WTC11 (cell line): Measurements from ENCODE around the gene CD34. TPM values are rescaled to one million over a fixed set of nuclear protein-coding genes. Genes with fewer than 3 reads are reported as not detected.
A peak's percentile ranks its signal among the peaks of the same experiment; 100 is the strongest.

Source experiments
- ATAC-seq: fragments of 200-7000 bp; cut with Tn5 transposase; 2 replicates; pipeline ENCODE4 v1.10.0; 2021; ENCODE audit warnings: mild to moderate bottlenecking, moderate library complexity
- CTCF ChIA-PET: fragments of 300-600 bp; sonication (Branson Sonifier 250); formaldehyde crosslinking; loops from one replicate; lab custom pipeline; 2021; ENCODE audit warnings: antibody characterized with exemption; lab: Charles Lee
- POLR2A ChIA-PET: fragments of 350-600 bp; sonication (Branson Sonifier 250); formaldehyde crosslinking; loops from one replicate; lab custom pipeline; 2021; ENCODE audit warnings: antibody characterized with exemption; lab: Charles Lee
- DNase-seq: peaks from one replicate; pipeline ENCODE4 v3.0.0; 2021; ENCODE audit warnings: low spot score
- H3K27ac Mint-ChIP-seq: 2 replicates; pipeline ENCODE4 v1.8.0; 2021; ENCODE audit warnings: mixed read lengths
- H3K27me3 Mint-ChIP-seq: 2 replicates; pipeline ENCODE4 v1.8.0; 2021; ENCODE audit warnings: low read depth, mild to moderate bottlenecking, moderate library complexity, mixed read lengths
- H3K36me3 Mint-ChIP-seq: 2 replicates; pipeline ENCODE4 v1.8.0; 2021; ENCODE audit warnings: mixed read lengths
- H3K4me1 Mint-ChIP-seq: 2 replicates; pipeline ENCODE4 v1.8.0; 2022; ENCODE audit warnings: mixed read lengths
- H3K4me3 Mint-ChIP-seq: 2 replicates; pipeline ENCODE4 v1.8.0; 2021; ENCODE audit warnings: mild to moderate bottlenecking, moderate library complexity, mixed read lengths
- H3K9me3 Mint-ChIP-seq: 2 replicates; pipeline ENCODE4 v1.8.0; 2021; ENCODE audit warnings: mixed read lengths
- ATF6 ChIP-seq: sonication (generic); formaldehyde crosslinking; IDR thresholded peaks from 2 replicates; pipeline ENCODE4 v1.8.1; 2023; ENCODE audit warnings: mild to moderate bottlenecking, missing genetic modification reagents
- ERG ChIP-seq: fragments of 250-450 bp; sonication (Bioruptor Pico); IDR thresholded peaks from 2 replicates; pipeline ENCODE4 v1.8.0; 2021; ENCODE audit warnings: mild to moderate bottlenecking
- ETV6 ChIP-seq: sonication (generic); formaldehyde crosslinking; IDR thresholded peaks from 2 replicates; pipeline ENCODE4 v1.8.1; 2022; ENCODE audit warnings: mild to moderate bottlenecking, missing genetic modification reagents
- FOXJ3 ChIP-seq: sonication (generic); formaldehyde crosslinking; IDR thresholded peaks from 2 replicates; pipeline ENCODE4 v1.9.0; 2021; ENCODE audit warnings: missing genetic modification reagents, mild to moderate bottlenecking, borderline replicate concordance
- HMGA2 ChIP-seq: fragments of 250-450 bp; sonication (Bioruptor Pico); IDR thresholded peaks from 2 replicates; pipeline ENCODE4 v1.4.0; 2021; ENCODE audit warnings: mild to moderate bottlenecking, moderate library complexity
- JAZF1 ChIP-seq: fragments of 250-450 bp; sonication (Bioruptor Pico); IDR thresholded peaks from 2 replicates; pipeline ENCODE4 v1.9.0; 2021; ENCODE audit warnings: moderate library complexity, mild to moderate bottlenecking, inconsistent platforms
- MYBL2 ChIP-seq: sonication (generic); formaldehyde crosslinking; IDR thresholded peaks from 2 replicates; pipeline ENCODE4 v1.8.1; 2023; ENCODE audit warnings: mild to moderate bottlenecking, moderate library complexity, missing genetic modification reagents
- RORB ChIP-seq: fragments of 250-450 bp; sonication (Bioruptor Pico); IDR thresholded peaks from 2 replicates; pipeline ENCODE4 v1.9.0; 2021; ENCODE audit warnings: mild to moderate bottlenecking
- SMAD4 ChIP-seq: sonication (generic); formaldehyde crosslinking; IDR thresholded peaks from 2 replicates; pipeline ENCODE4 v1.8.0; 2022; ENCODE audit warnings: mild to moderate bottlenecking, missing genetic modification reagents
- ZNF138 ChIP-seq: sonication (generic); formaldehyde crosslinking; conservative IDR thresholded peaks from 2 replicates; pipeline ENCODE4 v1.8.1; 2022; ENCODE audit warnings: mild to moderate bottlenecking, moderate library complexity, missing genetic modification reagents
- total RNA-seq: library from RNA; stranded (reverse); gene quantifications from 3 replicates; pipeline ENCODE4 v1.2.3, GENCODE V29; 2021
- TF ChIP-seq, protein P1 (sequence below): sonication (generic); formaldehyde crosslinking; IDR thresholded peaks from 2 replicates; pipeline ENCODE4 v1.8.1; 2023; ENCODE audit warnings: mild to moderate bottlenecking, missing genetic modification reagents
- TF ChIP-seq, protein P2 (sequence below): sonication (generic); formaldehyde crosslinking; IDR thresholded peaks from 2 replicates; pipeline ENCODE4 v1.8.0; 2023; ENCODE audit warnings: mild to moderate bottlenecking, missing genetic modification reagents
- TF ChIP-seq, protein P3 (sequence below): fragments of 250-450 bp; sonication (Bioruptor Pico); IDR thresholded peaks from 2 replicates; pipeline ENCODE4 v1.9.0; 2021; ENCODE audit warnings: mild to moderate bottlenecking
- TF ChIP-seq, protein P4 (sequence below): sonication (generic); formaldehyde crosslinking; IDR thresholded peaks from 2 replicates; pipeline ENCODE4 v1.8.1; 2022; ENCODE audit warnings: low read depth, mild to moderate bottlenecking, moderate library complexity, missing genetic modification reagents, borderline replicate concordance

Gene CD34
- total RNA-seq, 1 experiment from 2014 or later = 0.35 TPM

DNA sequence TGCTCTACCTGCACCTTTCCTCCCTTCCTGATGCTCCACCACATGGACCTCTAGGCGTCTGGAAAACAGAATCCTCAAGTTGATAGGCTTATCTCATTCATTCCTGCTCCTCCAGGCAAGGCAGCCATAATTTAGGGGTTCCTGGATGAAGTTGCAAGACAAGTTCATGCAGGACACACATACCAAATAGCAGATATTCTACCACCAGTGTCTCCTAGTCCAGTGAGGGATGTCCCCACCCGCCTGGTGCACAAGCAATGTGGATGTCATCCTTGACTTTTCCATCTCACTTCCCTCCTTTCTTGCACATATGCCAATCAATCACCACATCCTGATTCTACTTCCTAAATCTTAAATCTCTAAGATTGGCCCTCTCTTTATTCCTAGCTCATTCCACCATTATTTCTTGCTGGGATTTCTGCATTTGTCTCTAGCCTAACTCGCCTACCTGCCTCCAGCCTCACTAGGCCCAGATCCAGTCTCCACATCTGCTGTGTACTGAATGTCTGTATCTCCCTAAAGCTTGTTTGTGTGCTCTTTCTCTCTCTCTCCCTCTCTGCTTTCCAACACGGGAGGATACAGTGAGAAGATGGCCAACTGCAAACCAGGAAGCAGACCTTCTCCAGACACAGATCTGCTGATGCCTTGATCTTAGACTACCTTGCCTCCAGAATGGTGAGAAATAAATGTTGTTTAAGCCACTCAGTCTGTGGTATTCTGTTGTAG is 40.5 kb downstream of the CD34 start (continued):
- TF ChIP-seq, protein P1, sequence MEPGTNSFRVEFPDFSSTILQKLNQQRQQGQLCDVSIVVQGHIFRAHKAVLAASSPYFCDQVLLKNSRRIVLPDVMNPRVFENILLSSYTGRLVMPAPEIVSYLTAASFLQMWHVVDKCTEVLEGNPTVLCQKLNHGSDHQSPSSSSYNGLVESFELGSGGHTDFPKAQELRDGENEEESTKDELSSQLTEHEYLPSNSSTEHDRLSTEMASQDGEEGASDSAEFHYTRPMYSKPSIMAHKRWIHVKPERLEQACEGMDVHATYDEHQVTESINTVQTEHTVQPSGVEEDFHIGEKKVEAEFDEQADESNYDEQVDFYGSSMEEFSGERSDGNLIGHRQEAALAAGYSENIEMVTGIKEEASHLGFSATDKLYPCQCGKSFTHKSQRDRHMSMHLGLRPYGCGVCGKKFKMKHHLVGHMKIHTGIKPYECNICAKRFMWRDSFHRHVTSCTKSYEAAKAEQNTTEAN (CRISPR knock-in tag) = no peak
- TF ChIP-seq, protein P2, sequence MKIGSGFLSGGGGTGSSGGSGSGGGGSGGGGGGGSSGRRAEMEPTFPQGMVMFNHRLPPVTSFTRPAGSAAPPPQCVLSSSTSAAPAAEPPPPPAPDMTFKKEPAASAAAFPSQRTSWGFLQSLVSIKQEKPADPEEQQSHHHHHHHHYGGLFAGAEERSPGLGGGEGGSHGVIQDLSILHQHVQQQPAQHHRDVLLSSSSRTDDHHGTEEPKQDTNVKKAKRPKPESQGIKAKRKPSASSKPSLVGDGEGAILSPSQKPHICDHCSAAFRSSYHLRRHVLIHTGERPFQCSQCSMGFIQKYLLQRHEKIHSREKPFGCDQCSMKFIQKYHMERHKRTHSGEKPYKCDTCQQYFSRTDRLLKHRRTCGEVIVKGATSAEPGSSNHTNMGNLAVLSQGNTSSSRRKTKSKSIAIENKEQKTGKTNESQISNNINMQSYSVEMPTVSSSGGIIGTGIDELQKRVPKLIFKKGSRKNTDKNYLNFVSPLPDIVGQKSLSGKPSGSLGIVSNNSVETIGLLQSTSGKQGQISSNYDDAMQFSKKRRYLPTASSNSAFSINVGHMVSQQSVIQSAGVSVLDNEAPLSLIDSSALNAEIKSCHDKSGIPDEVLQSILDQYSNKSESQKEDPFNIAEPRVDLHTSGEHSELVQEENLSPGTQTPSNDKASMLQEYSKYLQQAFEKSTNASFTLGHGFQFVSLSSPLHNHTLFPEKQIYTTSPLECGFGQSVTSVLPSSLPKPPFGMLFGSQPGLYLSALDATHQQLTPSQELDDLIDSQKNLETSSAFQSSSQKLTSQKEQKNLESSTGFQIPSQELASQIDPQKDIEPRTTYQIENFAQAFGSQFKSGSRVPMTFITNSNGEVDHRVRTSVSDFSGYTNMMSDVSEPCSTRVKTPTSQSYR (CRISPR knock-in tag) = no peak
- no peak for TF ChIP-seq FOXJ3

DNA sequence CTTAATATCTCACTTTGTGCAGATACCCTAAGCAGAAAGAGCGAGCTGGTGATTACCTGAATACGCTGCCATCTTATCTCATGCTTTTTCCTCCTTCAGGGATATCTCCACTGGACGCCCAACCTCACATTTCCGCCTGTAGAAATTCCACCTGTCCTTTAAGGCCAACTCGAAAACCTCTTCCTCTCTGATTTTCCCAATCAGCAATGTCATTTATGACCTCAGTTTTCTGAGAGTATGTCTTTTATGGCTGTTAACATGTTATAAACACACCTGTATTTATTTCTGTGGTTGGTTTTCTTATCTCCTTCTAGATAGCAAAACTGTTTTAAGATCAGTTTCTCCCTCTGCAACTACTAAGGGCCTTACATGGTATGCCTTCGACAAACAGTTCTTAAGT is 41.1 kb downstream of the CD34 start:
- Mint-ChIP-seq H3K27me3 (peaks cover 28% of the 10 kb centered on the region), H3K4me3 (peak overlapping the region; percentile 71), H3K36me3 (no peaks in the 10 kb centered on the region), H3K9me3 (no peaks in the 10 kb centered on the region), H3K27ac (no peak overlapping the region), H3K4me1 (peaks cover 18% of the 10 kb centered on the region)
- ChIA-PET POLR2A (no interaction called here), CTCF (interaction anchor here (1.2 to 6.2 kb wide), 16 partner anchors 11 to 128 kb away, joined by 3 to 70 read pairs (median 10); no protein-coding TSS in a partner anchor)
- TF ChIP-seq RORB (CRISPR knock-in tag) (no peak), JAZF1 (CRISPR knock-in tag) (no peak), ZNF138 (no peak), FOXJ3 (no peak), ERG (no peak)
- TF ChIP-seq, protein P3, sequence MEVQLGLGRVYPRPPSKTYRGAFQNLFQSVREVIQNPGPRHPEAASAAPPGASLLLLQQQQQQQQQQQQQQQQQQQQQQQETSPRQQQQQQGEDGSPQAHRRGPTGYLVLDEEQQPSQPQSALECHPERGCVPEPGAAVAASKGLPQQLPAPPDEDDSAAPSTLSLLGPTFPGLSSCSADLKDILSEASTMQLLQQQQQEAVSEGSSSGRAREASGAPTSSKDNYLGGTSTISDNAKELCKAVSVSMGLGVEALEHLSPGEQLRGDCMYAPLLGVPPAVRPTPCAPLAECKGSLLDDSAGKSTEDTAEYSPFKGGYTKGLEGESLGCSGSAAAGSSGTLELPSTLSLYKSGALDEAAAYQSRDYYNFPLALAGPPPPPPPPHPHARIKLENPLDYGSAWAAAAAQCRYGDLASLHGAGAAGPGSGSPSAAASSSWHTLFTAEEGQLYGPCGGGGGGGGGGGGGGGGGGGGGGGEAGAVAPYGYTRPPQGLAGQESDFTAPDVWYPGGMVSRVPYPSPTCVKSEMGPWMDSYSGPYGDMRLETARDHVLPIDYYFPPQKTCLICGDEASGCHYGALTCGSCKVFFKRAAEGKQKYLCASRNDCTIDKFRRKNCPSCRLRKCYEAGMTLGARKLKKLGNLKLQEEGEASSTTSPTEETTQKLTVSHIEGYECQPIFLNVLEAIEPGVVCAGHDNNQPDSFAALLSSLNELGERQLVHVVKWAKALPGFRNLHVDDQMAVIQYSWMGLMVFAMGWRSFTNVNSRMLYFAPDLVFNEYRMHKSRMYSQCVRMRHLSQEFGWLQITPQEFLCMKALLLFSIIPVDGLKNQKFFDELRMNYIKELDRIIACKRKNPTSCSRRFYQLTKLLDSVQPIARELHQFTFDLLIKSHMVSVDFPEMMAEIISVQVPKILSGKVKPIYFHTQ (CRISPR knock-in tag) = no peak
- no peak for ATAC-seq
- no peak for DNase-seq

DNA sequence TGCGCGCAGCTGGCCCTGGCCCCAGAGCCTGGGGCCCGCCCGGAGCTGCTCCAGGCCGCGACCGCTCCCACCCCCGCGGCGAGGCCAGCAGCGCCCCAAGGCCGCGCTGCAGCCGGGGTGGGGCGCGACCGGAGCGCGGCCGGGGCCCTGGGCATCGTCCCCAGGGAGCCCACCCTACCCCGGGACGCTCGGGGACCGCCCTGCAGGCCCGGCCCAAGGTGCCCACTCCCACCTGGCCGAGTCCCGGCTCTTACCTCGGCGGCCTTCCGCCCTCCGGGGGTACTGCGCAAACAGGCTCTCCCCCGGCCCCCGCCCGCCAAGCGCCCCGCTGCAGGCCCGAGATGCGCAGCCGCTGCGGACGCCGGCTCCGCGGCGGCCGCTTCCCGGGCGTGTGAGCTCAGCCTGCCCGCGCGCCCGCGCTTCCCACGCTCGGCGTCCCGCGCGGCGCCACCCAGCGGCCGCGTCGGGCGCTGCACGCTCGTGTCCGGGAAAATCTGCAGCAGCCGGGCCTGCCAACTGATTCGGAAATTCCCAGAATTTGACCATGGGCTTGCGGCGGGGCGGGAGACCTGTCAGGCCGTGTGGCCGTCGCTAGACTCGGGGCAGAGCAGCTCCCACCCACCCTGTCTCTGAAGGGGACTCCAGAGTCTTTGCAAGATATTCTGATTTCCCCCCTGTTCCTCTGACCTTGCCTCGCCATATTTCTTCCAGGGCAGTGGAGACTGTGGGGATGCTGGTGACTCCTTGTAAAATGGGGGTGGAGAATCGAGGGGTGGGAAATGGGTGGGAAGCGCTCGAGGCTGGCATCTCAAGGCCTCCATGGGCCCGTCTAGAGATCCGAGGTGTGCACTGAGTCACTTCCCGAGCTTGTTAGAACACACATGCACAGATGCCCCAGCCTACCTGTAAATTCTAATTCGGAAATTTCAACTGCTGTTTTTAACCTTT is 41.9 kb downstream of the CD34 start:
- Mint-ChIP-seq H3K4me1 (peaks cover 18% of the 10 kb centered on the region), H3K27ac (no peak overlapping the region), H3K4me3 (peak overlapping the region; percentile 71), H3K9me3 (no peaks in the 10 kb centered on the region), H3K27me3 (peaks cover 28% of the 10 kb centered on the region), H3K36me3 (no peaks in the 10 kb centered on the region)
- CTCF ChIA-PET = interaction anchor here (0.6 to 6.2 kb wide), 41 partner anchors 8 to 960 kb away, joined by 3 to 70 read pairs (median 5); partner anchors contain the start of genes CD34 and PLXNA2
- DNase-seq (peak; percentile 72), ATAC-seq (peak; percentile 65)
- POLR2A ChIA-PET = no interaction called here
- TF ChIP-seq MYBL2 (CRISPR knock-in tag) (no peak), SMAD4 (CRISPR knock-in tag) (no peak), ETV6 (CRISPR knock-in tag) (no peak), HMGA2 (no peak), ATF6 (CRISPR knock-in tag) (no peak)
- TF ChIP-seq, protein P4, sequence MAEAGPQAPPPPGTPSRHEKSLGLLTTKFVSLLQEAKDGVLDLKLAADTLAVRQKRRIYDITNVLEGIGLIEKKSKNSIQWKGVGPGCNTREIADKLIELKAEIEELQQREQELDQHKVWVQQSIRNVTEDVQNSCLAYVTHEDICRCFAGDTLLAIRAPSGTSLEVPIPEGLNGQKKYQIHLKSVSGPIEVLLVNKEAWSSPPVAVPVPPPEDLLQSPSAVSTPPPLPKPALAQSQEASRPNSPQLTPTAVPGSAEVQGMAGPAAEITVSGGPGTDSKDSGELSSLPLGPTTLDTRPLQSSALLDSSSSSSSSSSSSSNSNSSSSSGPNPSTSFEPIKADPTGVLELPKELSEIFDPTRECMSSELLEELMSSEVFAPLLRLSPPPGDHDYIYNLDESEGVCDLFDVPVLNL = no peak
